Gastrocnemius medialis (tissue), 4 donors: Measurements from ENCODE around the gene DGKE. TPM values are rescaled to one million over a fixed set of nuclear protein-coding genes. Genes with fewer than 3 reads are reported as not detected.

Source experiments
- ATAC-seq, 2 donors: fragments of 150-250 bp; one replicate each; pipeline ENCODE4 v1.9.1; 2016
- DNase-seq, 2 donors: peaks; one replicate each; pipeline ENCODE4 v3.0.0-alpha.2; 2019
- H3K27ac ChIP-seq, 4 donors: fragments of 200-600 bp; sonication (generic); 1 replicate in 1 of 4; 2 replicates in 3 of 4; pipeline ENCODE4 v1.5.1; 2016 to 2018; ENCODE audit warnings: mild to moderate bottlenecking in 2 of 4, moderate library complexity in 1 of 4
- H3K27me3 ChIP-seq, 3 donors: fragments of 200-600 bp; sonication (generic) in 2 of 3; 1 replicate in 1 of 3; 2 replicates in 2 of 3; pipeline versions ENCODE4 v1.5.1 to v1.6.0; 2016 to 2019; ENCODE audit warnings: mild to moderate bottlenecking in 1 of 3, moderate library complexity in 1 of 3
- H3K36me3 ChIP-seq, 2 donors: fragments of 200-600 bp; sonication (generic) in 1 of 2; one replicate each; pipeline ENCODE4 v1.5.1; 2017 to 2018
- H3K4me1 ChIP-seq, 2 donors: fragments of 200-600 bp; sonication (generic) in 1 of 2; one replicate each; pipeline ENCODE4 v1.5.1; 2016 to 2017; ENCODE audit warnings: mild to moderate bottlenecking in 2 of 2
- H3K4me3 ChIP-seq, 4 donors: fragments of 200-600 bp; sonication (generic) in 3 of 4; 1 replicate in 1 of 4; 2 replicates in 3 of 4; pipeline ENCODE4 v1.5.1; 2016 to 2019; ENCODE audit warnings: mild to moderate bottlenecking in 2 of 4
- H3K9me3 ChIP-seq, 3 donors: fragments of 200-600 bp; sonication (generic) in 2 of 3; 1 replicate in 1 of 3; 2 replicates in 2 of 3; pipeline ENCODE4 v1.5.1; 2016 to 2019
- POLR2A ChIP-seq, 2 donors: fragments of 450-650 bp; IDR thresholded peaks; one replicate each; pipeline ENCODE4 v1.6.1; 2017; ENCODE audit warnings: antibody characterized with exemption in 2 of 2, mild to moderate bottlenecking in 2 of 2, moderate library complexity in 2 of 2
- in situ Hi-C, 4 donors: fragments of 200-750 bp; cut with MboI; loops; one replicate each; pipeline versions ENCODE4 v1.15.0 to v1.8.0; 2017; ENCODE audit warnings: low sequenced_read_pairs in 4 of 4
- intact Hi-C: fragments of 100-400 bp; cut with DNase I; formaldehyde crosslinking; loops from one replicate; pipeline ENCODE4 v1.15.1; 2023; ENCODE audit warnings: low total_unique reads
- total RNA-seq, 4 donors: library from RNA; depleted of rRNA; stranded (reverse); fragments of >200 nt; gene quantifications; one replicate each; pipeline versions ENCODE4 v1.1.0 to v1.2.3, GENCODE V29; 2016
- TF ChIP-seq, protein P1 (sequence below), 5 experiments: fragments of 450-650 bp in 3 of 5; fragments of 200-600 bp in 2 of 5; sonication (generic) in 2 of 5; IDR thresholded peaks in 4 of 5; conservative IDR thresholded peaks in 1 of 5; 1 replicate in 4 of 5; 2 replicates in 1 of 5; pipeline ENCODE4 v1.5.1; 2016 to 2019; ENCODE audit warnings: antibody characterized with exemption in 5 of 5, mild to moderate bottlenecking in 3 of 5, moderate library complexity in 3 of 5

DGKE gene
- total RNA-seq, 4 donors from 2014 or later: 0.53 to 3.0 (median 1.6) TPM

DNA sequence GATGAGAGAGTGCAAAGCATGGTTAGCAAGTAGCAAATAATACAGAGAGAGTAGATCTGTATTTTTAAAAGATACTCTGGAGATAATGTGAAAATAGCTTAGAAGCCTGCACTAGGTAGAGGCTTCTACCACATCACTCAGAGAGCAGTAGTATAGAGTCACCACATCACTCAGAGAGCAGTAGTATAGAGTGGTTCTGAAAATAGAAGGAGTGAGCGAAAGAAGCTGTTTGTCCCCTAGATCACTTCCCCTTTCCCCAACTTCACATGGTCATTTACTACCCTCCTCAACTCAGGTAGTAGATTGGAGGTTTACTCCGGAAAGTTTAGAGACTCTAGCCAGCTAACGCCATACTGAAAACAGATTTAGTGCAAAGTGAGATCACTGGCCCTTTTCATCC is 17.1 kb downstream of the DGKE start:
- H3K27ac ChIP-seq: no peak overlapping the region
- in situ Hi-C loops (no loop called here), intact Hi-C loops (loop anchor here (5.0 kb wide), 1 partner anchor 36 kb away; no protein-coding TSS in a partner anchor)
- TF ChIP-seq, protein P1, sequence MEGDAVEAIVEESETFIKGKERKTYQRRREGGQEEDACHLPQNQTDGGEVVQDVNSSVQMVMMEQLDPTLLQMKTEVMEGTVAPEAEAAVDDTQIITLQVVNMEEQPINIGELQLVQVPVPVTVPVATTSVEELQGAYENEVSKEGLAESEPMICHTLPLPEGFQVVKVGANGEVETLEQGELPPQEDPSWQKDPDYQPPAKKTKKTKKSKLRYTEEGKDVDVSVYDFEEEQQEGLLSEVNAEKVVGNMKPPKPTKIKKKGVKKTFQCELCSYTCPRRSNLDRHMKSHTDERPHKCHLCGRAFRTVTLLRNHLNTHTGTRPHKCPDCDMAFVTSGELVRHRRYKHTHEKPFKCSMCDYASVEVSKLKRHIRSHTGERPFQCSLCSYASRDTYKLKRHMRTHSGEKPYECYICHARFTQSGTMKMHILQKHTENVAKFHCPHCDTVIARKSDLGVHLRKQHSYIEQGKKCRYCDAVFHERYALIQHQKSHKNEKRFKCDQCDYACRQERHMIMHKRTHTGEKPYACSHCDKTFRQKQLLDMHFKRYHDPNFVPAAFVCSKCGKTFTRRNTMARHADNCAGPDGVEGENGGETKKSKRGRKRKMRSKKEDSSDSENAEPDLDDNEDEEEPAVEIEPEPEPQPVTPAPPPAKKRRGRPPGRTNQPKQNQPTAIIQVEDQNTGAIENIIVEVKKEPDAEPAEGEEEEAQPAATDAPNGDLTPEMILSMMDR (IDR thresholded peaks at IDR 0.05 in 4 of 5, conservative IDR thresholded peaks at IDR 0.05 in 1 of 5): no peak
- TF ChIP-seq POLR2A (IDR thresholded peaks at IDR 0.05): no peak
- no peaks in the 10 kb centered on the region for H3K4me1 ChIP-seq
- H3K4me3 ChIP-seq: no peak overlapping the region
- H3K36me3 ChIP-seq: no peaks in the 10 kb centered on the region
- DNase-seq (no peak), ATAC-seq (no peak)
- H3K27me3 ChIP-seq: no peaks in the 10 kb centered on the region
- H3K9me3 ChIP-seq: no peaks in the 10 kb centered on the region

DNA sequence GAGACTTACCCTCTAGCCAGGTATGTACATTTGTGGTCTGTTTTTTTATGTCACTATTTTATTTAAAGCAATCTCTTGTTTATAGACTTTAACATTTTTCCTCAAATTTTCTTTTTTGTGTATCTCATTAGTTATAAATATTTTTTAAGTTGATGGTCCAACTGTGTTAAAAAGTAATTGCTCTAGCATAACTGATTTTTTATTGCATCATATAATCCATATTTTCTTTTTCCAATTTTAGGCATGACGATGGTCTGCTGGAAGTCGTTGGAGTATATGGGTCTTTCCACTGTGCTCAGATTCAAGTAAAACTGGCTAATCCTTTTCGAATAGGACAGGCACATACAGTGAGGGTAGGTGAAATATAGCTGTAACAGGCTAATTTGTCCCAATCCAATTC is 27.9 kb downstream of the DGKE start:
- DNase-seq (no peak), ATAC-seq (no peak)
- H3K36me3 ChIP-seq: peaks cover 0 to 3% of the 10 kb centered on the region in 2 donors
- H3K4me1 ChIP-seq: no peaks in the 10 kb centered on the region
- no peaks in the 10 kb centered on the region for H3K27me3 ChIP-seq
- H3K9me3 ChIP-seq: no peaks in the 10 kb centered on the region
- in situ Hi-C loops: no loop called here
- no peak overlapping the region for H3K27ac ChIP-seq
- intact Hi-C loops: no loop called here
- H3K4me3 ChIP-seq: no peak overlapping the region
- TF ChIP-seq, protein P1 (IDR thresholded peaks at IDR 0.05 in 4 of 5, conservative IDR thresholded peaks at IDR 0.05 in 1 of 5): no peak
- TF ChIP-seq POLR2A (IDR thresholded peaks at IDR 0.05): no peak

DNA sequence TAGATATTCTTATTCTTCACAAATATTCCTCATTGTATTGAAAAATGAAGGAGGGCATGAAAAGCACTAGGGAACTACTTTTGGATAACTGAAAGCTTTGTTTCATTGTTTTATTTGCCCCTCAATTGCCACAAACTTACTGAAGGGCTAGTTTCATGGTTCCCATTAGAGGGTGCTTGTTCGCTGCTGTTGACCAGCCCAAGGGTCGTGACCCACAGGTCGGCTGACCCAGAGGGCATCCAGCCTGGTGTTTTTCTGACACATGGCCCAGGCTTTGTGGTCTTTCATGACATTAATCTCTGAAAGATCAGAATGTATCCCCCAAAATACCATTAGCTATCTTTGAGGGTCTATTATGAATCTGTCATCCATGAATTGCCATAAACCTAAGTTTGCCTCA is 30.0 kb downstream of the DGKE start:
- H3K4me3 ChIP-seq: no peak overlapping the region
- H3K4me1 ChIP-seq: no peaks in the 10 kb centered on the region
- H3K27me3 ChIP-seq: no peaks in the 10 kb centered on the region
- no peak overlapping the region for H3K27ac ChIP-seq
- H3K36me3 ChIP-seq: peaks cover 0 to 3% of the 10 kb centered on the region in 2 donors
- ATAC-seq (no peak), DNase-seq (no peak)
- in situ Hi-C loops: no loop called here
- no peak for TF ChIP-seq POLR2A (IDR thresholded peaks at IDR 0.05)
- TF ChIP-seq, protein P1 (IDR thresholded peaks at IDR 0.05 in 4 of 5, conservative IDR thresholded peaks at IDR 0.05 in 1 of 5): no peak
- no peaks in the 10 kb centered on the region for H3K9me3 ChIP-seq
- intact Hi-C loops: no loop called here

DNA sequence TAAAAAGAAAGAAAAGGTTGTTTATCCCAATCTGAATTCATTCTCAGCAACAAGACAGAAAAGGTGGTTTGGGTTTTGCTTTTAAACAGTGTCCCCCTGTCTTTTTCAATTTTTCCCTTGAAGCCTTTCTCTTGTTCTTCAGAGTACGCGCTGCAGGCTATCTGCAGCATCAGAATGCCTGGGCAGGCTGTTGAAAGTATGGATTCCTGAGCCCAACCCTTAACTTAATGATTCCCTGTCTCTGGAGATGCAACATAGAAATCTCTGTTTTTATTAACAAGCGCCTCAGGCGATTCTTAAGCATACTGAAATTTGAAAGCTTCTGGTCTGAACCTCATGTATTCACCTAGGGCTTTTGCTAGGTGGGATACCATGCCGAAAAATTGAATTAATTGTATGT is 32.1 kb downstream of the DGKE start:
- in situ Hi-C loops: no loop called here
- Histone ChIP-seq H3K4me3 (no peak overlapping the region), H3K27me3 (no peaks in the 10 kb centered on the region), H3K4me1 (no peaks in the 10 kb centered on the region), H3K9me3 (no peaks in the 10 kb centered on the region), H3K36me3 (no peaks in the 10 kb centered on the region), H3K27ac (no peak overlapping the region)
- DNase-seq (no peak), ATAC-seq (no peak)
- TF ChIP-seq, protein P1 (IDR thresholded peaks at IDR 0.05 in 4 of 5, conservative IDR thresholded peaks at IDR 0.05 in 1 of 5): no peak
- no peak for TF ChIP-seq POLR2A (IDR thresholded peaks at IDR 0.05)
- intact Hi-C loops: no loop called here

DNA sequence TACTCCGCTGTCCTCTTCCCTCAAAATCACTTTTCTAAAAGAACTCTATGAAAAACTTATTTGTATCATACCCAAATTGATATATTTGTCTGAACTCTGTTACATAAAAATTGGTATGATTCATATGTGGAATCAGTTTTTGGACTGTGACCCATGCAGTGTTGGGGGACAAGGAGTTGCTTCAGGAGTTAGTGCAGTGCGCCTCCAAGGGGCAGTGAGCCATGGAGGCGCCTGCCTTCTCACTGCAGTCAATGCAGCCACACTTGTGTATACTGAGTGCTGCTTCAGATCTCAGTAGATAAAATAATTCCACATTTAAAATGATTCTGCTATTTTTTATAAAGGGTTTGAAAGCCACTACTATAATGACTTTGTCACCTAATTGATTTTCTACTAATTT is 32.5 kb downstream of the DGKE start:
- in situ Hi-C loops: no loop called here
- no peaks in the 10 kb centered on the region for H3K36me3 ChIP-seq
- DNase-seq: no peak

More for the DNA sequence above, 32.5 kb downstream of the DGKE start:
- Histone ChIP-seq H3K27ac (no peak overlapping the region), H3K27me3 (no peaks in the 10 kb centered on the region), H3K4me1 (no peaks in the 10 kb centered on the region), H3K4me3 (no peak overlapping the region), H3K9me3 (no peaks in the 10 kb centered on the region)
- ATAC-seq: no peak
- intact Hi-C loops: no loop called here
- TF ChIP-seq, protein P1 (IDR thresholded peaks at IDR 0.05 in 4 of 5, conservative IDR thresholded peaks at IDR 0.05 in 1 of 5): peak in 1 of 5 experiments; percentile 12
- no peak for TF ChIP-seq POLR2A (IDR thresholded peaks at IDR 0.05)
